ENCODE results near the gene ZP1. TPM values are rescaled to one million over a fixed set of nuclear protein-coding genes. Genes with fewer than 3 reads are reported as not detected.

ZP1 gene
- total RNA-seq, 2 experiments from 2014 or later, result not detected

DNA sequence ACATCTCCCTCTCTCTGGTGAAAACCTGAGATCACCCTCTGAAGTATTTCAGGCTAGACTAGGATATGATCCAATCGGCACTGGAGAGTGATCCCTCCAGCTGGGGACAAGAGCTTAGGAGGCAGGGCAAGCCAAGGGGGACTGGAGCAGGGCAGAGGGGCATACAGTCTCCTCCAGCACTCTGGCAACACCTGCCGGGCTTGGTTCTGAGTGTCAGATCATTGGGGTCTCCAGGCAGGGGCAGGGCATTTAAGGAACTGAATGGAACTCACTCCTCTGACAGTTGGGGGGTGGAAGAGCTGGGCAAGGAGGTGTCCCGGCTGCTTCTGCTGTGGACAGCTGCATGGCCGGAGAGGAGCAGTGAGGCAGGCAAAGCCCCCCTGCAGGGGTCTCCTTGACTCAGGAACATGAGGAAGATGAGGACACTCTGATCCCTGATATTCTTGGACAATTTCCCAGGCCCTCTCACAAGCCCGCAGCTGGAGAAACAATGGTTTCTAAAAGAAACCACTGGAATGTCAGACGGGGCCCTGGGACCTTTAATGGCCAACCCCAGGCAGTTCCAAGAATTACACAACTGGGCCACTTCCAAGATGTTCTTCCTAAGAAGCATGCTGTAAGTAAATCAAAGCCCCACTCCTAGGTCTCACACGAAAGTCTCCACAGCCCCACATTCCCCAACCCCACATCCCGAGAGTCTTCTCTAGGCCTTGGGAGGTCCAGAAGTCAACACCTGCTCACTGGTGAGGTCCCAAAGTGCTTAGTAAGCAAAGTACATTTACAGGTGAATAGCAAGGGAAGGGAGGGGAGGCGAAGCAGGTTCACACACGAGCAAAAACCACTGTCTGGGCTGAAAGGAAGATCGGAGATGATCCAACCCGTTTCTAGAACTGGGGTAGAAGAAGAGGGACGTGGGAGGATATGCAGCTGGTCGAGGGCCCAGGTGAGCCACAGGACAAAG is 26.6 kb upstream of the ZP1 start:
- DNase-seq, result no peak
- Mint-ChIP-seq H3K9me3 (no peaks in the 10 kb centered on the region), H3K4me1 (peaks cover 34% of the 10 kb centered on the region), H3K4me3 (peak overlapping the region; percentile 89), H3K27me3 (no peaks in the 10 kb centered on the region), H3K36me3 (peaks cover 33% of the 10 kb centered on the region), H3K27ac (peak overlapping the region; percentile 95)

DNA sequence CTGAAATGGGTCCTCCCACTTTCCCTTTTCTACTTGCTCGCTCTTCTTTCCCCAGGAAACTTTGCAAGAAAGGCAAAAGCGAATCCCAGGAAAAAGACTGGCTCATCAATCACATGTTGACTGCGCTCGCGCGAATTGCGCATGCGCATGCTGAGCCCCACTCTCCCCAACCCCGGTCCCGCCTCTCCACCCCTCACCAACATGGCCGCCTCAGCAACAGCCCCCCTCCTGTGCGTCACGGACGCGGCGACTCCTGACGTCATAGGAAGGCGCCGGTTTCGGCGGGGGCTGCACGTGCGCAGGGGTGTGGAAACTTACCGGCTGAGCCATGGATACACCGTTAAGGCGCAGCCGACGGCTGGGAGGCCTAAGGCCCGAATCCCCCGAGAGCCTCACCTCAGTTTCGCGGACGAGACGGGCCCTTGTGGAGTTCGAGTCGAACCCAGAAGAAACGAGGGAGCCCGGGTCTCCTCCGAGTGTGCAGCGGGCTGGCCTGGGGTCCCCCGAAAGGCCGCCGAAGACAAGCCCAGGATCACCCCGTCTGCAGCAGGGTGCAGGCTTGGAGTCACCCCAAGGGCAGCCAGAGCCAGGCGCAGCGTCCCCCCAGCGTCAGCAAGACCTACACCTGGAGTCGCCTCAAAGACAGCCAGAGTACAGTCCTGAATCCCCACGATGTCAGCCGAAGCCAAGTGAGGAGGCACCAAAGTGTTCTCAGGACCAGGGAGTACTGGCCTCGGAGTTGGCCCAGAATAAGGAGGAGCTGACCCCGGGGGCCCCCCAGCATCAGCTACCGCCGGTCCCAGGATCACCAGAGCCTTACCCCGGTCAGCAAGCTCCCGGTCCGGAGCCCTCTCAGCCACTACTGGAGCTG is 25.3 kb upstream of the ZP1 start, which contains the start of gene CCDC86:
Gene CCDC86, plus strand, starts transcription at position 317 of the 871 bp plus-strand sequence. Its CDS starts 12 bp downstream, at position 329.
- Mint-ChIP-seq H3K4me3 (peak within 1 kb of the TSS; percentile 89), H3K27me3 (no peaks in the 10 kb centered on the region), H3K27ac (peak within 1 kb of the TSS; percentile 95), H3K4me1 (peaks cover 36% of the 10 kb centered on the region), H3K36me3 (peaks cover 39% of the 10 kb centered on the region), H3K9me3 (no peaks in the 10 kb centered on the region)
- peak; percentile 98 for DNase-seq

DNA sequence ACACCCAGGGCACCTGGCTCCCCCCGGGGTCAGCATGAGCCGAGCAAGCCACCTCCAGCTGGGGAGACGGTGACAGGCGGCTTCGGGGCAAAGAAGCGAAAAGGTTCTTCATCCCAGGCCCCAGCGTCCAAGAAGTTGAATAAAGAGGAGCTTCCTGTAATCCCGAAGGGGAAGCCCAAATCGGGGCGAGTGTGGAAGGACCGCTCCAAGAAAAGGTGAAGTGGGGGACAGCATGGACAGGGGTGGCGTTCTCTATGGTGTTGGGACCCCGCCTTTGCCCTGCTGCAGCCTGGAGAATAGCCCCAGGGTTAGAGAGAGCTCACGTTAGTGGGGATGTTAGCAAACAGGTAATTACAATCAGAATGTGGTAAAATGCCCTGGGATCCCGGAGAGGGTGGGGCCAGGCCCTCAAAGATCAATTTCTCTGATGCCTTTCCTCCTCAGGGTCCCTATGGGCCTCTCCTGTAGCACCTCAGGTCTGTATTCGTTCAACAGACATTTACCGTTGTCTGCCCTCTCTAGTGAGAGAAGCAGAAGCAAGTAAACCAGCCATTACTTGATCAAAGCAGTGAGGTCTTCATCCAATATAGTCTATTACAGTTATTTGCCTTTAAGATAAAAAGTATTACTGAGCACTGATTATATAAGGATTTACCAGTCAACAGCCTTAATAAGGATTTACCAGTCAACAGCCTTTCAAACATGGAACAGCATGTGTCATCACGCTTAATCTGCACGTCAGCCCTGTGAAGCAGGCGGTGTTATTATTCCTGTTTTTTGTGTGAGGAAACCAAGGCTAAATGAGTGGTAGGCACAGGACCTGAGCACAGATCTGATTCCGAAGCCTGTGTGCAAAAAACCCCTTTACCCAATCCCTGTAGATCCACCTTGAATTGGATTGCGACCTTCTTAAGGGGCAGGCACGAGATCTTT is 24.4 kb upstream of the ZP1 start:
- Mint-ChIP-seq H3K9me3 (no peaks in the 10 kb centered on the region), H3K27ac (peak overlapping the region; percentile 95), H3K4me3 (peak overlapping the region; percentile 89), H3K27me3 (no peaks in the 10 kb centered on the region), H3K36me3 (peaks cover 39% of the 10 kb centered on the region), H3K4me1 (peaks cover 36% of the 10 kb centered on the region)
- DNase-seq, result no peak

DNA sequence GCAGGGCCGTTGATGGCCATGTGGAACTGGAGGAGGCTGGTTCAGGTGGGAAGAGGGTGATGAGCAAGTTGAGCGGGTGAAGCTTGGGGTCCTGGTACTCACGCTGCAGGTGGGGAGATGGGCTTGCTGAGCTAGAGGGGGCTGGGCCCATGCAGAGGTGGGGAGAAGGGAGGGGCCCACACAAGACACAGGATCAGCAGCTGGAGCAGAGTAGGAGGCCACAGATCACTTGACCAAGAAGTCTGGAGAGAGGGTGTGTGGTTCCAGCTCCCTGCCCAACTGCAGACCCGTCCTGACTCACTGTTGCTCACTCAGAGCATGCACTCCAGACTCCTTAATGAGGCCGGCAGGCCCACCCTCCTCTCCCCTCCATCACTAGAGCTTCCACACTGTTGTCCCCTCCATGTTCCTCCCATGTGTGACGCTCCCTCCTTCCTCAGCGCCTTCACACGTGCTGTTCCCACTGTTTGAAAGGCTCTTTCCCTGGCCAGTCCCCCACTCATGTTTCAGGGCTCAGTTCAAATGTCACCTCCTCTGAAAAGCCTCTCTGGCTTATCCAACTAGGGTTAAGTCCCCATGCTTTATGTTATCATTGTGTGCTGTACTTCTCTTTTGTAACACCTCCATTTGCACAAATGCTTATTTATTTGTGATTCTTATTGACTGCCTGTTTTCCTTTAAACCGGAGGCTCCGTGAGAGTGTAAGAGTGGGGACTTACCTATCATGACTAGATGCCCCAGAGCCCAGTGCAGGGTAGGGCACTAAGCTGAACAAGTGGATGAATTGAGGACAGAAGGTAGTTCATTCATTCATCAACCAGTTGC is 23.1 kb upstream of the ZP1 start:
- peak overlapping the region; percentile 50 for H3K27ac Mint-ChIP-seq
- peaks cover 39% of the 10 kb centered on the region for H3K36me3 Mint-ChIP-seq
- no peak for DNase-seq
- peaks cover 36% of the 10 kb centered on the region for H3K4me1 Mint-ChIP-seq
- H3K4me3 Mint-ChIP-seq, result peak overlapping the region; percentile 89
- no peaks in the 10 kb centered on the region for H3K27me3 Mint-ChIP-seq
- H3K9me3 Mint-ChIP-seq, result no peaks in the 10 kb centered on the region

DNA sequence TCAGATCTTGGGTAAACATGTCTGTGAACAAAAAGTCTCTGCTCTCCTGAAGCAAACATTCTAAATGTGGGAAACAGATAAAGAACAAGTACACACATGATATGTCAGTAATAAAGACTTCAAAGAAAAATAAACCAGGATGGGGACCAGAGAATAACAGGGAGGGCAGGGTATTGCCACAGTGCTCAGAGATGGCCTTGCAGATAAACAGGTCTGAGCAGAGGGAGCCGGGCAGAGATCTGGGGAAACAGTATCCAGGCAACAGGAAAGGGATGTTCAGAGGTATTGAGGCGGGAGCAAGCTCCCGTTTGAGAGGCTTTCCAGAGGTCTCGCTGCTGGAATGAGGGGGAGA is 22.5 kb upstream of the ZP1 start:
- Mint-ChIP-seq H3K9me3 (no peaks in the 10 kb centered on the region), H3K27me3 (no peaks in the 10 kb centered on the region), H3K27ac (peak overlapping the region; percentile 1), H3K4me1 (peaks cover 36% of the 10 kb centered on the region), H3K4me3 (peak overlapping the region; percentile 89), H3K36me3 (peaks cover 39% of the 10 kb centered on the region)
- no peak for DNase-seq

DNA sequence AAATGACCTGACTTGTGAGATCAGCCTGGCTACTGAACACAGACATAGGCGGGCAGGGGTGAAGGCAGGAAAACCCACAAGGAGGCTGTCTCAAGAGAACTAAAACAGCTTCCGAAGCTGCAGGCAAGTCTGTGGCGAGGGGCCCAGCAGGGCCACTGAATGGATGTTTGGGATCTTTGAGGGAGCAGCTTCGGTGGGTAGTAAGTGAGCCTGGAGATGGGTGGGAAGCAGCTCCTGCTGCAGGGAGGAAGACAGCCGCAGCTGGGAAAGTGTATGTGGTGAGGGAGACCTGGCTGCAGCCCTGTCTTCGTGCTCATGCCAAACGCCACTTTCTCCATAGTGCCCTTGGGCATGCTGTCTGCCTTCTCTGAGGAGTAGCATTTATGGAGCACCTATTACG is 22.0 kb upstream of the ZP1 start:
- Mint-ChIP-seq H3K4me1 (peaks cover 36% of the 10 kb centered on the region), H3K27ac (no peak overlapping the region), H3K4me3 (peak overlapping the region; percentile 89), H3K36me3 (peaks cover 42% of the 10 kb centered on the region), H3K27me3 (no peaks in the 10 kb centered on the region), H3K9me3 (no peaks in the 10 kb centered on the region)
- no peak for DNase-seq

DNA sequence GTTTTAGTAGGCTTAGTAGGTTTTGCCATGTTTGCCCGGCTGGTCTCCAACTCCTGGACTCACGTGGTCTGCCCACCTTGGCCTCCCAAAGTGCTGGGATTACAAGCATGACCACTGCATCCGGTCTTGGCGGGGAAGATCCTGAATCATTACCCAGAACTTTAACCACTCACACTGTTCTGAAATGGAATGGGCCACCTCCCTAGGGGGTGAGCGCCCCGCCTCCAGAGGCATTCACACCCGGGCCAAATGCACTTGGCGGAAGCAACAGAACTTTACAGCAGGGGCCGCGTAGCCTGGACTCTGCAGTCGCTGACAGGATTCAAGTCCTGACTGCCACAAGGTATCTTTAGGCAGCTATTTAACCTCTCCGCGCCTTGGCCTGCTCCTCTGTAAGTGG is 20.1 kb upstream of the ZP1 start:
- Mint-ChIP-seq H3K36me3 (peaks cover 55% of the 10 kb centered on the region), H3K9me3 (no peaks in the 10 kb centered on the region), H3K4me1 (peaks cover 28% of the 10 kb centered on the region), H3K27me3 (no peaks in the 10 kb centered on the region), H3K27ac (no peak overlapping the region), H3K4me3 (no peak overlapping the region)
- no peak for DNase-seq

DNA sequence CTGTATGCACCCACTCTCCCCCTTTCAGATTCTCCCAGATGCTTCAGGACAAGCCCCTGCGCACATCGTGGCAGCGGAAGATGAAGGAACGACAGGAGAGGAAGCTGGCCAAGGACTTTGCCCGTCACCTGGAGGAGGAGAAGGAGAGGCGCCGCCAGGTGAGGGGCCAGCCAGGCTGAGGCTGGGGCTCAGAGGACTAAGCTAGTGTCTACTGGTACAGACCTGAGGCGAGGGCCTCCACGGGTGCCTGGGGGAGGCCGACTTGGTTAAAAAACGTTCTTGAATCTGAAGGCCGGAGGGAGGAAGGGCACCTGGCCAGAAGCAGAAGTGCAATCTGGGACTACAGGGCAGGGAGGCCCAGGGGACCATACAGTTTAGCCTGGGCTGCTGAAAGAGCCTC is 19.4 kb upstream of the ZP1 start:
- DNase-seq, result no peak
- Mint-ChIP-seq H3K4me3 (no peak overlapping the region), H3K27ac (no peak overlapping the region), H3K4me1 (peaks cover 28% of the 10 kb centered on the region), H3K36me3 (peaks cover 49% of the 10 kb centered on the region), H3K9me3 (no peaks in the 10 kb centered on the region), H3K27me3 (no peaks in the 10 kb centered on the region)

DNA sequence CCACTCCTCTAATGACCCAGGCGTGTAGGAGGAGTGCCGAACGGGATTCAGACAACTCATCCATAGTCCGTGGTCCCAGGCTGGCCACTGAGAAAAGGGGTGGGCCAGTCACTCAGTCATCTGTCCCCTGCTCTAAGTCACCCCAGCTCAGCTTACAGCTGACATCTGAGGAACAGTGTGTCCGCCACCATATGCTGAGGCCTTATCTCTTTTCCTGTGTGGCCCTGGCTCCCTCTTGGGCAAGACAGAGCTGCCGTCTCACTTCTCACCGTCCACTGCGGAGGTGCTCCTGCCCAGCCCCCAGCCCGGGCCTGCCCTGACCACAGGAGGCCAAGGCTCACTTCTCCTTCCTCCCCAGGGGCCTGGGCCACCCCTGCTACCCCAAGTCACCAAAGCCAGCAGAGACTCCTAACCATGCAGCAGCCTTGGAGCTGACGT is 18.6 kb upstream of the ZP1 start:
- Mint-ChIP-seq H3K27me3 (no peaks in the 10 kb centered on the region), H3K4me1 (peaks cover 20% of the 10 kb centered on the region), H3K9me3 (no peaks in the 10 kb centered on the region), H3K27ac (no peak overlapping the region), H3K36me3 (peaks cover 43% of the 10 kb centered on the region), H3K4me3 (no peak overlapping the region)
- DNase-seq, result no peak

DNA sequence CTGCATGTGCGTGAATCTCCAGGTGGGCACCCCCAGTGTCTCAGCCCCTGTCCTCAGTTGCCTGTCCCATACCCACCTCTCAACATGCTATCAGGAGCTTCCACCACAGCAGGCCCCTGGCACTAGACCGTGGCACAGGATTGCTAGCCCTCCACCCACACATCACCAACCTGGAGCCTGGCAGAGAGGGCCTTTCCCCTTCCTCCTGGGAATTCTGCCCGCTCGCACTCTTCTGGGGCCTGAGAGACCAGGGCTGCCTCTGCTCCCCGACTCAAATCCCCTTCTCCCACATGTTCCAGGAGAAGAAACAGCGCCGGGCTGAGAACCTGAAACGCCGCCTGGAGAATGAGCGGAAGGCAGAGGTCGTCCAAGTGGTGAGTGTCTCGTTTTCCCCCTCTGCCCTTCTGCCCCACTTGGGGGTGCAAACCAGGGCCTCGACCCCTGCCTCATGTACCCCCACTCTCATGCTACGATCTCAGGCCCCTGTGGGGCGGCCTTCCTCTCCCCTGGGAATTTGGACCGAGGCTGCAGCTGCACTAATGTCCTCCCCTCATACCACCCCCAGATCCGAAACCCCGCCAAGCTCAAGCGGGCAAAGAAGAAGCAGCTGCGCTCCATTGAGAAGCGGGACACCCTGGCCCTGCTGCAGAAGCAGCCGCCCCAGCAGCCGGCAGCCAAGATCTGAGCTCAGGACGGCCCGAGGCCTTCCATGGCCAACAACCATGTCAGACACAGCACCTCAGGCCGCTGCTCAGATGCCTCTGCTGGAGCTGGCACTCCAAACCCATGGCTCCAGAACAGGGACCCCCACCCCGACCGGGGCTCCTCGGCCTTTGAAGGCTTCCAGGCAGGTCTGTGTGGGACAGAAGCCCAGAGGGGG is 17.5 kb upstream of the ZP1 start:
- Mint-ChIP-seq H3K9me3 (no peaks in the 10 kb centered on the region), H3K4me3 (no peak overlapping the region), H3K4me1 (peaks cover 12% of the 10 kb centered on the region), H3K27ac (no peak overlapping the region), H3K36me3 (peaks cover 32% of the 10 kb centered on the region), H3K27me3 (no peaks in the 10 kb centered on the region)
- no peak for DNase-seq

DNA sequence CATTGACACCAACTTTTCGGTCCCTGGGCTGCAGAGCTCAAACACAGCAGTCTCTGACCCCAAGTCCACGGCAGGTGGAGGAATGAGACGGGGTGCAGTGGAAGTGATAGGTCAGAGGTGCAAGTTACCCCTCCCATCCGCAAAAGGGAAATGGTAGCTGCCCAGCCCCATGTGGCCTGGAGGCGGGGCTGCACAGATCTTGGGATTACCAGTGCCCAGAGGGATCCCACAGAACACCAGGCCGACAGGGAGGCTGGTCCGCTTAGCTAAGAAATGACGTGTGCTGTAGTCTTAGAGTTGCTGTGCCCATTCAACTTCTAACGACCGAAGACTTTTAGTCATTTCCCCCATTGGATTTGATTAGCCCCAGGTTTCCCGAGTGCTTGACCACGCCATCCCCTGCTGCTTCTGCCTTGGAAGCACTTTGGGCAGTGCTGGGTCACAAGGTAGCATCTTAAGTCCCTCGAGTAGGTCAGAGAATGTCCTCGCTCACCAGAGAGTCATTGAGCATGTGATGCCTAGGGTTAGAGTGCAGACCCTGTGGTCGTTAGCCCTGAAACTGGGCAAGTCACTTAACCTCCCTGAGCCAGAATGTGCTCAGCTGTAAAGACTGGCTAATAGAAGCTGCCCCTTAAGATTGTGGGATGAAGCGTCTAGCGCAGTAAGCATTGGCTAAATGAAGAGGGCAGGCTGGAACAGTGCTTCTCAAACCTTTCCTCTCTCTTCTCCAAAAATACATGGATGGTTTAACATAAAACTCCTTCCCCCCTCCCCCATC is 15.8 kb upstream of the ZP1 start:
- Mint-ChIP-seq H3K4me3 (no peak overlapping the region), H3K36me3 (peaks cover 23% of the 10 kb centered on the region), H3K4me1 (peaks cover 12% of the 10 kb centered on the region), H3K27ac (no peak overlapping the region), H3K9me3 (no peaks in the 10 kb centered on the region), H3K27me3 (no peaks in the 10 kb centered on the region)
- DNase-seq, result no peak

DNA sequence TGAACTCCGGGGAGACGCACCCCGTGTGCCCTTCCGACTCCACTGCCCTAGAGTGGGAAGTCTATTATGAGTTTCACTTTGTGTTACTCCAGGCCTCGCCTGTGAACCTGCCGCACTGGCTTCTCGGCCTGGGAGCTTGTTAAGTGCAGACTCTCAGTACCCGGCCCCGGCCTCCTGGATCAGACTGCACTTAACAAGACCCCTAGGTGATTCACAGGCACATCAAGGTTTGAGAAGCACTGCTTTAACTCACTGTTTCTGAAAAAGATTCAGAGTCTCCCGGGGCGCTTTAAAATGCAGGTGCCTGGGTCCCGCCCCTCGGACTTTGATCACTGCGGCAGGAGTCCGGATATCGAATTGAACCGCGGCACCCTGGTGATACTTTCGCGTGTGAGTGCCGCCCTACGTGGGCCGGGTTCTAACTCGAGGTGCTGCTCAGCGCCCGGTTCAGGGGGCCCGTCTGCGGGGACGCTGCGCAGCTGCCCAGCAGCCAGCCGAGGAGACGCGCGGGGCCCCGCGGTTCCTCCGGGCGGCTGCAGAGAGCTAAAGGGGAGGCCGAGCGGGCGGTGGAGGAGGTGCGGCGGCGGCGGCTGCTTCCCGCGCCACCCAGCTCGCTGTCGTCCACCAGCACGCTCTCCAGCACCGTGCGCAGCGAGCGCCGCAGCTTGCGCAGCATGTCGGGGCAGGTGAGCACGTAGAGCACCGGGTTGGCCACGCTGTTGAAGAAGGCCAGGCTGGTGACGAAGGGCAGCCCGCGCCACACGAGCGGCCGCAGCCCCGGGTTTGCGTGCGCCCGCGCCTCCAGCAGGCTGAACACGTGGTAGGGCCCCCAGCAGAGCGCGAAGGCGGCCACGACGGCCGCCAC is 15.0 kb upstream of the ZP1 start:
- Mint-ChIP-seq H3K4me3 (no peak overlapping the region), H3K9me3 (no peaks in the 10 kb centered on the region), H3K4me1 (peaks cover 10% of the 10 kb centered on the region), H3K36me3 (peaks cover 20% of the 10 kb centered on the region), H3K27me3 (no peaks in the 10 kb centered on the region), H3K27ac (no peak overlapping the region)
- DNase-seq, result no peak

Data from activated naive CD8-positive, alpha-beta T cell treated with anti-CD3 and anti-CD28 coated beads for 36 hours (primary cell).